GM19328 (cell line): ENCODE results near the gene OR4F6.
"Not testable (repeated sequence)": the region's sequence is repeated elsewhere in the genome, so short reads cannot be mapped to it uniquely, and the experiment has no call there.

Experiments used
- ATAC-seq: cut with Tn5 transposase; IDR thresholded peaks from one replicate; pipeline ENCODE4 v1.9.1; 2021; ENCODE audit warnings: mild to moderate bottlenecking, moderate library complexity; ENCODE audit not compliant: unreplicated experiment

Gene OR4F6, protein sequence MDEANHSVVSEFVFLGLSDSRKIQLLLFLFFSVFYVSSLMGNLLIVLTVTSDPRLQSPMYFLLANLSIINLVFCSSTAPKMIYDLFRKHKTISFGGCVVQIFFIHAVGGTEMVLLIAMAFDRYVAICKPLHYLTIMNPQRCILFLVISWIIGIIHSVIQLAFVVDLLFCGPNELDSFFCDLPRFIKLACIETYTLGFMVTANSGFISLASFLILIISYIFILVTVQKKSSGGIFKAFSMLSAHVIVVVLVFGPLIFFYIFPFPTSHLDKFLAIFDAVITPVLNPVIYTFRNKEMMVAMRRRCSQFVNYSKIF

DNA sequence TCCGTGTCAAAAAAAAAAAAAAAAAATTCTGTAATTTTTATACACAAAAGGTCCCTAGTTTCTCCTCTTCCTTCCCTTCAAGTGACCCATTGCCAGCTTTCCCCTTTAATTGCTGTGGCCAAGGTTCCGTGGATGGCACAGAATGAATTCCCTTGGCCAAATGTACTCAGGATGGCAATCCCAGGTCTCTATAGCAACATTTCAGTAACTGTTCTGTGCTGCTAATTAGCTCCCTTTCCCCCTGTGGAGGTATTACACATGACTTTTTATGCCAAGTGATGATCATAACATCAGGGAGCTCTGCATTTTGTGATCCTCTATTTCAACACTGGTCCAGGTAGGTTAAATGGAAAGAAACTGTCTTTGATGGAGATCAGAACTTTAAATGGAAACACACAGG is at the start of gene OR4F6:
OR4F6 (plus strand) TSS at position 301 of the 400 bp plus-strand sequence. CDS start 2,211 bp downstream, outside the sequence.
- ATAC-seq, result no peak

DNA sequence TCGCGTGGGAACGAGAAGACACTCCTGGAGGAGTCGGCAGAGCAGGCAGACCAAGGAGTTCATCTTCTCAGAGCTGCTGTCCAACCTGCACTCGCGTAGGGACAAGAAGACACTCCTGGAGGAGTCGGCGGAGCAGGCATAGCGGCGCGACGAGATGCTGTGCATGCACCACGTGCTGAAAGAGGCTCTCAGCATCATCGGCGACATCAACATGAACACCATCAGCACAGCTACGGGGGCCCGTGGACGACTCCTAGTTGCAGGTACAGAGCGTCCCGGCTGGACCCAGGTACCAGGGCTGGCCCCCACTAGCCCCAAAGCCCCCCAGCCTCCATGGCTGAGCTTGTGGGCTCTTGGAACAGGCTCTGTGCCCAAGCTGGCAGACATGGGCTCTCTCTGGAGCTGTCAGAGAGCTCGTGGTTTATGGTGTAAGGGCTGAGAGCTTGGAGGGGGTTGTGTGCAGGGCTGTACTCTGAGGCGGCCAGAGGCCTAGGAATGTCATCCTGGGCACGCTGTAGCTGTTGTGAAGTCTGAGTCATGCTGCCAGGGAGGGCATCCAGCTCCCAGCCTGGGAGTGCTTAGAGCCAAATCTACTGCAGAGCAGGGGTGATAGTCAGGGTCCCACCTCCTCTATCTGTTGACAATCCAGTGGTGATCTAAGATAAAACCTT is 38.5 kb upstream of the OR4F6 start:
- ATAC-seq, result not testable (repeated sequence)

DNA sequence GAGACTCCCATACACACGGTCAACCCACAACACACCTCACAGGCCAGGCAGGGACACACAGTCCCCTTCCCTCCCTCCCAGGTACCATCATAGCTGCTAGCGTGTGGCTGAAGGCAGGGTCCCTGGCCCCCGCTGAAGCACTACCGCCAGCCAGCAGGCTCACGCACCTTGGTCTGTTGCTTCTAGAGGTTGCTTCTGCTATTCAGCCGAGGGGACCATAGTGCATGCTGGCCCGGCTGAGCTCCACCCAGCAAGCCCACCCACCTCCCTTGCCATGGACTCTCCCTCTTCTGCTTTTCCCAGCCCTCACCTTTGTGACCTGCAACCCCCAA is 38.0 kb upstream of the OR4F6 start:
- ATAC-seq, result not testable (repeated sequence)

DNA sequence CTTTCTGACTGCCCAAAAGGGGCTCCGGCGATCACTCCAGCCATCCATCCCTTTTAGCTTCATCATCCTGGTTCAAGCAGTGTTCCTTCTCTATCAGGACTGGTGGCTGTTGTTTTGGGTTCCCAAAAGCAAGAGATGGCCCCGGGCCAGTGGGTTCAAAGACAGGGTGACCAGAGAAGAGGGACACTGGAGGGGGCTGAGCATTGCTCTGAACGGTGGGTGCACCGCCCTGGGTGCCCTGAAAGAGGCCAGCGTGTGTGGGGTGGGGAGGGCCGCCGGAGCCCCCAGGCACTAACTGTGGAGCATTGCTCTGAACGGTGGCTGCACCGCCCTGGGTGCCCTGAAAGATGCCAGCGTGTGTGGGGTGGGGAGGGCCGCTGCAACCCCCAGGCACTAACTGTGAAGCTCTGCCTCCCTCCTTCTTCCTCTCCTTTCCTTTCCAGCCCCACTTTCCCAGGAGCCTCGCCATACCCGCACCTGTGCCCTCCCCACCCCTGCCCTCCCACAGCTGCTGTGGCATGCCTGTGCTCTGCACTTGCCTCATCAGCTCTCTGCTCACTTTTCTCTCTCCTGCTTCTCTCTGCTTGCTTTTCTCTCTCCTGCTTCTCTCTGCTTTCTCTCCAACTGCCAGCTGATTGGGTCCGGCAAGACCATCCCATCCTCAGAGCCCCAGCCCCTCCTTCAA is 37.4 kb upstream of the OR4F6 start:
- ATAC-seq, result no peak

DNA sequence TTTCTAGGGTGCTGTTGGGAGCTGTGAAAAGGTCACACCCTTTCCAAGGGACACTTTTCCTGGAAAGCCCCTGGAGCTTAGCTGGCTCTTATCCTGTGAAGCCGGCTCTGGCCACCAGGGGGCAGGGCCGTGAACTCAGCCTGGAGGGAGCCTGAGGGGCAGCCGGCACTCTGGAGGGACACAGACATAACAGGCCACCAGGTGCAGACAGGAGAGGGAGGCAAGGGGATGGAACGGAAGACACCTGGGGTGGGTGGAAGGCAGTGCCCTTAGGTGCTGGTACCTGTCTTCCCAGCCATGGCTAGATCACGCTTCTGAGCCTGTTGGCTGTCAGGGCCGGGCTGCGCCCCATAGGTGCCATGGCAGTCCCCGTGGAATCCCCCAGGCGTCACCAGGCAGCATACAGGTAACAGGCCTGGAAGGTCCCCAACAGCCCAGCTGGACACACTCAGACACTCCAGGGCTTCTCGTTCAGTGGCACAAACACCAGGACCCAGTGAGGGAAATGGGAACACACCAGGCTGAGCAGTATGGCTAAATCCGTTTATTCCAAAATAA is 36.1 kb upstream of the OR4F6 start:
- ATAC-seq, result not testable (repeated sequence)

DNA sequence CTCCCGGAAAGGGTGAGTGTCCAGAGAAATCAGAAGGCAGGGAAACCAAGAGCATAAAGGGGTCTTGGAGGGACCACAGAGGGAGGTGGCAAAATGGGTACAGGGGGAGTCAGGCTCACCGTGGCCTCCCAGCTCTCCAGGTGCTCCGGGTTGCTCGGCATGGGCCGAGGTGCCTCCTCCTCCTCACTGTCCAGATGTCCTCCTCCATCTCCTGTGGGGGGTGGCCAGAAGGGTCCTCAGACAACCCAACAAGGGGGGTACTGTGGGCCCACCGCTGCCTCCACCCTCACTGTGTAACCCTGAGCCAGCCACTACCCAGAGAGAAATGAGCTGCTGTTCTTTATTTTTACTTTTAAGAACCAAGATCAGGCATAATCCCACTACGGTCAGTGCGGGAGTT is 30.4 kb upstream of the OR4F6 start:
- no peak for ATAC-seq

DNA sequence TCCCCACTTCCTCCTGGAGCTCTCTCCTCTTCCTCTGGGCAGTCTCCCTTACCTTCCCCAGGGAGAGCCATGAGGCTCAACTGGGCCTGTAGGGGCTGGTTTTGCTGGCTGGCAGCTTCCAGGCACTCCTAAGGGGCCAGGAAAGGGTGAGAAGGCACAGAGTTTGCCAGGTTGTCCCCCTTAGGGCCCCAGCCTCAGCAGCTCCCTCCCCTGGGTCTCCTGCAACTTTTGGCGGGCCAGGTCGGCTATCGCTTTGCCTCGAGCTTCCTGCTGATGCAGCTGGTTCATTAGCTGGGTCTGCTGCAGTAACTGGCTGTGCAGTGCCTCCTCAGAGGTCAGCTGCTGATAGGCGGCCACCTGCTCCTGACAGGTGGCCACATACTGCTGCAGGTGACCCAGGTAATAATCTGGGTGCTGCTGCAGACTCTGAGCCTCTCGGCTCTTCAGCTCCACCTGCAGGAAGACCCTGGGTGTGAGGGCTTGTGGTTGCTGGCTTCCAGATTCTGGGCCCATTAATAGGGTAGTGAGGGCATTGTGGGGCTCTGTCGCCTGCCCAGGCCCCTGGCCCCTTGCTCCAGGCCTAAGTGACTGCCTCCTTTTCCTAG is 29.7 kb upstream of the OR4F6 start:
- ATAC-seq, result no peak

DNA sequence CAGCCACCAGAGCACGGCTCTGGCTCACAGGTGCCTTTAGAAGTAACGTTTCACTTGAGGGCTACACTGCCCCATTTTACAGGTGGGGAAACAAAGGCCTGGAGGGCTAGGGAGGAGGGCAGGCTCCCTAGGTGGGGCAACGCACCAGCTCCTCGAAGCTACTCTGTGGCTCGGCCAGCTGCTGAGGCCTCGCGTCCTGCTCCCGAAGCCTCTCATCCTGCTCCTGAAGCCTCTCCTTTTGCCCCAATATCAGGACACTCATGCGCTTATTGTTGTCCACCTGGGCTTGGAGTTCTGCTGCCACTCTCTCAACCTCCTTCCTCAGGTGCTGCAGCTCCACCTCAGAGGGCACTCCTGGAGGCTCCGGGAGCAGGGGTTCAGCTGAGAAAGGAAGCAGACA is 28.2 kb upstream of the OR4F6 start:
- ATAC-seq, result no peak

DNA sequence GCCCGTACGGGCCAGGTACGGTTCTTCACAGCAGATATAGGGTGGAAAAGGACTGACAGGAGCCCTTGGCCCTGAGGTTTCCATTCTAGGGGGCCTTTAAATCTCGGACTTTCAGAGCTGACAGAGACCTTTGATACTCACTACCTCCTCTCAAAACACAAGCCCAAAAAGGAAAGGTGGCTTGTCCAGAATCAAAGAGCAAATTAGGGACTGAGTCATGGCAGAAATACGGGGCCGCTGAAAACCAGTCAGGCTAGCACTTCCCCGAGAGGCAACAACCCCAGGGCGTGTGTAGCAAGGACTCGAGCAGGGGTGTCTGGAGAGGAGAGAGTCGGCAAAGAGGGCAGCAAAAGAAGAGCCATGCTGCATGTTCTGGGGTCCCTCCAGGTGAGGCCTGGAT is 24.7 kb upstream of the OR4F6 start:
- ATAC-seq, result not testable (repeated sequence)

DNA sequence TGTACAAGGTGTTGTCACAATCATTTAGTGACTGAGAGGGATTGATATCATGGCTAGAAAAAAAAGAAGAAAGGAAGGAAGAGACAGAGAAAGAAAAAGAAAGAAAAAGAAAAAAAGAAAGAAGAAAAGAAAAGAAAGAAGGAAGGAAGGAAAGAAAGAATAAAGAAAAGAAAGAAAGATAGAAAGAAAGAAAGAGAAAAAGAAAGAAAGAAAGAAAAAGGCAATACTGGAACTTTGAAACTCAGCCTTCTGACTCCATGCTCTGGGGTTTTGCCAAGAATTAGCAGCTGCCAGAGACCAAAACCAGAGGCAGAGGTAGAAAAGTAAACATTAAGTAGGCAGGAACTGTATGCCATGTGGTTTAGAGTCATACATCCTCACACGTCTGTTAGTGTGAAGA is 23.1 kb upstream of the OR4F6 start:
- not testable (repeated sequence) for ATAC-seq

DNA sequence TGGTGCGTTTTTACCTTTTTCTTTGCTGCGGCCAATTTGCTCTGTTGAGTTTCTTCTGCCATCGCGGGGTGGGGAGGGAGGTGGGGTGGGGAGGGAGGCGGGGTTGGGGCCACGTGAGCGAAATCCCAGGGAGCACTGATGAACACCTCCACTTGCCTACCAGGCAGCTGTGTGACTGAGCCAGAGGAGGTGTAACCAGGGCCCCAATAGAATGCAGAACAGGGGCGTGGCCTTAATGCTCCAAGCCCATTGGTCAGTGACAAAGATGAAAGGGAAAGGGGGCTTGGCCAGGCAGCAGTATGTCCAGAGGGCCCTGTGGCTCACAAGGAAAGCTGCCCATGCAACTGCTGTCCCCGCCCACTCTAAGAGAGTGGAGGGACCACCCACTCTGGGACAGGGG is 21.4 kb upstream of the OR4F6 start:
- no peak for ATAC-seq

DNA sequence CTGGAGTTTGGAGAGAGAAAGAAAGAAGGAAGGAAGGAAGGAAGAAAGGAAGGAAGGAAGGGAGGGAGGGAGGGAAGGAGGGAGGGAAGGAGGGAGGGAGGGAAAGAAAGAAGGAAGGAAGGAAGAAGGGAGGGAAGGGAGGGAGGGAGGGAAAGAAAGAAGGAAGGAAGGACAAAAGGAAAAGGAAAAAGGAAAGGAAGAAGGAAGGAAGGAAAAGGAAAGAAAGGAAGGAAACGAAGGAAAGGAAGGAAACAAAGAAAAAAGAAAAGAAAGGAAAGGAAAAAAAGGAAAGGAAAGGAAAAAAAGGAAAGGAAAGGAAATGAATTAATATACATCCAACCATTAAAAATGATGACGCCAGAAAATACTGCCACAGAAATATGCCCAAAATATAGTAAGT is 18.7 kb upstream of the OR4F6 start:
- no peak for ATAC-seq

DNA sequence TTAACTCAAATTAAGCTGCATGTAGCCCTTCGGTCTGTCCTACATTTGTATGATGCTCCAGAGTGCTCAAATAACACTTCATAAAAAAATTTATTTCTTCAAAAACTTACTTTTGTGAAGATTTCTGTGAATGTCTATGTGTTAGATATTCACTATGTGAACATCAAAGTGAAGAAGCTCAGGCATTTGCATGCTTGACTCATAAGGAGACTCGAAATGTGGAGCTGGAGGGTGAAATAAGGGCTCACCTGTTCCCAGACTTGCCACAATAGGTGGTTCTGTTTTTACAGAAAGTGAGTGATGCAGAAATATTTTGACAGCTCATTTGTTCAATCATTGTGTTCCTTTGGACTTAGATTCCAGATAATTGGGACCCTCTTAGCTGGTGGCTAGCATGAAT is 16.9 kb upstream of the OR4F6 start:
- not testable (repeated sequence) for ATAC-seq

DNA sequence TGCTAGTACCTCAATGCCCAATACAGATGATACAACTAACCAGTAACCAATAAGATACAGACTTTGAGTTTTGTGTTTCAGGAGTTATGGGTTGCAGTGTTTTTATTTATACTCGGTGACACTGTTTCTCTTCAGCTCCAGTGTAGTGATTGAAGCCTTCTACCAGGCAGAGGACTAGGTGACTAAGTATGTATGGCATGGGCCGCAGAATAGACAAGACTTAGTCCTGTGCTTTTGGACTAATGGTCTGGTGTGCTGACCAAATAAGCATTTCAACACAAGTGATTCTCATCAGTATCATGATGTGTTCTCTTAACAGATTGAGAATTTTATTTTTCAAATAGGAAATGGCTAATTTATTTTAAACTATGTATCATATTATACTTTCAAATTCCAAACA is 15.3 kb upstream of the OR4F6 start:
- ATAC-seq, result not testable (repeated sequence)

DNA sequence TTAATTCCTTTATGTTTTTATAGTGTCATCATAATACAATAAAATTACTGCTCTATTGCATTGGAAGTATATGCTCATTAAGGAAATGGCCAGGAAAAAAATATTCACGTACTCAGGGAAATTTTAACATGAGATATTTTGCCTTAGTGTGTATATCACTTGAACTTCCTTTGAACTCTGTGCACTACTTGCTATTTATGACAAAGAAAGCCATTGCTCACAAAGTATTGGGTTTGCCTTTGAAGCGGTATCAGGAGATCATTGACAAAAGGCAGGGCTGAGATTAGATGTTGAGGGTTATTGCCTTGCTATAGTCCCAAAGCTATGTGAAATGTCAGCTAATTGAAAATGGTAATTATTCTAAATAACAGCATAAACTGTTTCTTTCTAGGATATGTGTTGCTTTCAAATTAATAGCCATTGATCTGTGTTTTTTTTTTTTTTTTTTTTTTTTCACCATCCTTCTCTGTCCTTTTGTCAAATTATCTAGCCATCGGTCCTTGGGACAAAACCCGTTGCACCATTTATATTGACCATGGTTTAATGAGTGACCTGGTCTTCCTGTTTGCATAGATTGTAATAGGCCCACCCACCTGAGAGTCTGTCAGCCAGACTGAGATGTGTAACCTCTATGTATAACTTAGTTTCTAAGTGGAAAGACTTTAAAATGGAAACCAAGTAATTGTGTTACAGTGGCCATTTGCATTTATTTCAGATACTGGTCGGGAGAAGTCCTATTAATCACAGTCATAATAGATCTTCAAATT is 14.6 kb upstream of the OR4F6 start:
- not testable (repeated sequence) for ATAC-seq

DNA sequence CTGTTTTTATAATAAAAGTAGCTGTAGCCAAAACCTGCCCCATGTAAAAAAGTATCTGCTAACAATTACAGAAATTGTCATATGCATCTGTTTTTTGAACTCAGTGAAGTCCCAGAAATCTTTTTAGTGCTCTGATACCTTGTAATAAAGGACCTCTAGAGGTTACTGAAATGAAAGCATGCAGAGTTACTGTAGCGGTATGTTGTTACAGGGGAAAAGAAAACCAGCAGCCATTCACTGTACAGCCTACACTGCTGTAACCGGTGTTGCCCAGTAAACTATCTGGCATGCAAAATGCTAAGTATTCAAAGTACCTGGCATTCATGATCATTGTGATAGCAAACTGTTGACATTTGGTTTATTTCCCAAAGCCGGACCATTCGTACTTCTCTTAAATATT is 12.6 kb upstream of the OR4F6 start:
- not testable (repeated sequence) for ATAC-seq

DNA sequence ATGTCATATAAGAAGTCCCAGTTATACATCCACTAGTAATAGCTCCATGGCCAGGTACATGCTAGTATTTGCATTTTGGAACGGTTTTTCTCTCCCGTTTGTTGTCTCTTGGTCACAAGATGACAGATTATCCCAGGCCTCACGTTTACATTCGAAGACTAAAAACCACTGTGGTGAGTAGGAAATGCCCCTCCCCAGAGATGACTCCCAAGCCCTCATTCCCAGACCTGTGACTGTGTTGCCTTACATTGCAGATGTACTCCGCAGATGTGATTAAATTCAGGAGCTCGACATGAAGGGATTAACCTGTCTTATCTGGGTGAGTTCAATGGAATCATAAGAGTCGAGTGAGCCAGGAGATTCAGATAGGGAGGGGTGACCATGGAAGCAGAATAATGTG is 9.3 kb upstream of the OR4F6 start:
- ATAC-seq, result not testable (repeated sequence)

DNA sequence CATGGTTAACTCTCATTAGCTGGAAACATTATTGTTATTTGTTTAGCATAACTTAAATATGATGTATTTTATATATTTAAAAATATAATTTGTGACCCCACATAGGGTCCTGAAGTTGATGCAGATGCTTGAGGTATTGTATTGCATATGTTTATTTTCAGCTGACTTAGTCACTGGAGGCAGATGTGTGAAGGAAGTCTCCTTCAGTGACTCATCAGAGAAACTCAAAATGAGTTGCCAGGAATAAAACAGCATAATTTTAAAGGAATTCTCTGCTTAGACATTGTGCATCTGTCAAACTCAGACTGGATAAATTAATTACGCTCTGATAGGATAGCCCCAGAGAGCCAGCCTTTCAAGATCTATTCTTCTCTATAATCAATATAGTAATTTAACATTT is 7.9 kb upstream of the OR4F6 start:
- no peak for ATAC-seq

DNA sequence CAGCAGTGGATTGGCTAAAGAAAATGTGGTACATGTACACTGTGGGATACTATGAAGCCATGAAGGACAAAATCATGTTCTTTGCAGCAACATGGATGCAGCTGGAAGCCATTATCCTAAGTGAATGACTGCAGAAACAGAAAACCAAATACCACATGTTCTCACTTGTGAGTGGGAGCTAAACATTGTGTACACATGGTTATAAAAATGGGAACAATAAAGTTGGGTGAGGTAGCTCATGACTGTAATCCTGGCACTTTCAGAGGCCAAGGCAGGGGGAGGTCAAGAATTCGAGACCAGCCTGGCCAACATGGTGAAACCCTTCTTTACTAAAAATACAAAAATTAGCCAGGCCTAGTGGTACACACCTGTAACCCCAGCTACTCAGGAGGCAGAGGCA is 3.6 kb upstream of the OR4F6 start:
- no peak for ATAC-seq

DNA sequence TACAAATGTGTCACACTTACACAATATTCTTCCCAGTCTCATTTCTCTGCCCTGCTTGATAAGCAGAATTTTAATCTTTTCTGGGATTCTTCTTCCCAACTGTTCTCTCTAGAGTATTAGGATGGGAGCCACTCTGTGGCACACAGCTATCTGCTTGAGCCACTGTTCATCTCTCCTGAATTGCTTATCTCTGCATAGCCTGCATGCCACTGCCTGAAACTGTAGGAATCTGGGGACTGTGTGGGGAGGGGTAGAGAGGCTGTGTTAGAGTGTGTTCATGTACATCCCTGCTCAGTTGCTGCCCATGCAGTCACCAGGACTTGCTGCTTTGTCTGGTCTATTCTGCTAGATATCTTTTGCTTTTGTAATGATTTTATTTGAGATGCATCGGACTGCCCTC is 2.3 kb upstream of the OR4F6 start:
- no peak for ATAC-seq

DNA sequence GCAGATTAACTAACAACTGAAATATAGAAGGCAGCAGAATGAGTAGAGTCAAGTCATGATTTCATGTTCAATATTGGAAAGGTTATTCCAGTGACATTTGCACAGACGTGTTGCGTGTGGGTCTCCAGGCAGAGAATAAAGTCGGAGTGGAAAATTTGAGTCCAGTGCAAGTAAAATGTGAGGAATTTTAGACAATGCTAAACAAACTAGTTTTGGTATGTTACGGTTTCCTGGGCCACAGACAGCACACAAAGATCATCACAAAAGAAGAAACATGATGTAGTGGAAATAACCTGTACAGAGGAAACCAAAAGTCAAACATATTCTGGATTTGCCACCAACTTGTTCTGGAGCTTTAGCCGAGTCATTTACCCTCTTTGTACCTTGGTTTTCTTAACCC is 367 bp downstream of the OR4F6 start:
- no peak for ATAC-seq
